HCT116 (cell line): ENCODE results near the gene NHLH1.

Experiments
- EZH2 ChIP-seq: fragments of 200-600 bp; sonication (generic); IDR thresholded peaks from 2 replicates; pipeline ENCODE4 v1.6.1; 2017; ENCODE audit warnings: antibody characterized with exemption, mixed run types
- POLR2AphosphoS5 ChIP-seq: IDR thresholded peaks from 2 replicates; pipeline ENCODE4 v1.6.1; 2011; ENCODE audit warnings: mild to moderate bottlenecking, low read depth, low read length, moderate library complexity

- TF ChIP-seq EZH2 (no peak), POLR2AphosphoS5 (no peak)
Measured at GRCh38 chr1:160354388-160354985, 12.4 kb upstream of the NHLH1 start.
